ENCODE data around the gene SPATC1L.
A peak's percentile ranks its signal among the peaks of the same experiment; 100 is the strongest.

Gene SPATC1L

GRCh38 chr21:46215436-46216131 is 31.3 kb upstream of the SPATC1L start:
- DNase-seq (ENCODE audit: low read depth): no peak

DNA sequence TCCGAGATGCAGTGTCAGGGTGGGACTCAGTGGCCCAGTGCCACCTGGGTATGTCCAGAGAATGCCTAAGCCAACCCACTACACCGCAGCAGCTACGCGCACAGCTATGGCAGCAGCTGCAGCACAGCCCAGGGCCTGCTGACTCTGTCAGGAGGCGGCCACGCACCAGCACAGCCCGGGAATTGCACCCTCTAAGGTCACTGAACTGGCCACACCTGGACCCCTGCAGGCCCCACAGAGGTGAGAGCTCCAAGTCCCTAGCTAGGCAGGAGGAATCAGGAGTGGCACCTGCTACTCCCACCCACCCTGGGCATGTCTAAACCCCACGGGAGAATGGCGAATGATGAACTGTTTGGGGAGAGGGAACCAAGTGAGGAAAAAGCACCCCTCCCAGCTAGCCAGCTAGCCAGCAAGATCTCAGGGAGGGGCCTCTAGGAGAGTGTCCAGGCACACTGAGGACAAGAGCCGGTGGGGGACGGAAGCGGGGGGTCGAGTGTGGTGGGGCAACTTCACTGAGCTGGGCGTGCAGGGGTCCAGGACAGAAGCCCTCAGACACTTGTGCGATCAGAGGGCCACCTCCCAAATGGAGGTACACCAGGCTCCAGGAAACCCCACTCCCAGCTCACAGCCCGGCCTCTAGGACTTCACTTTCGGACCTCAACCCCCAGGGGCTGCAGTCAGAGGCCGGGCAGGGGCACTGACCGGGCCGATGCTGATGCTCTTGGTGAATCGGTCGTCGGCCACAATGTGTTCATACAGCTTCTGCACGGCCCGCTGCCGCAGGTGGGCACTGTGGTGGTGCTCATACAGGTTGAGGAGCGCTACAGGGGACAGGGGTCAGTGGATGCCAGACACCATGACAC is 30.4 kb upstream of the SPATC1L start:
- no peak for DNase-seq (ENCODE audit: low read depth)

- no peak for DNase-seq (ENCODE audit: low read depth)
These were observed 29.5 kb upstream of the SPATC1L start for GRCh38 chr21:46213620-46214286.

GRCh38 chr21:46212721-46213484 is 28.6 kb upstream of the SPATC1L start:
- no peak for DNase-seq (ENCODE audit: low read depth)

DNA sequence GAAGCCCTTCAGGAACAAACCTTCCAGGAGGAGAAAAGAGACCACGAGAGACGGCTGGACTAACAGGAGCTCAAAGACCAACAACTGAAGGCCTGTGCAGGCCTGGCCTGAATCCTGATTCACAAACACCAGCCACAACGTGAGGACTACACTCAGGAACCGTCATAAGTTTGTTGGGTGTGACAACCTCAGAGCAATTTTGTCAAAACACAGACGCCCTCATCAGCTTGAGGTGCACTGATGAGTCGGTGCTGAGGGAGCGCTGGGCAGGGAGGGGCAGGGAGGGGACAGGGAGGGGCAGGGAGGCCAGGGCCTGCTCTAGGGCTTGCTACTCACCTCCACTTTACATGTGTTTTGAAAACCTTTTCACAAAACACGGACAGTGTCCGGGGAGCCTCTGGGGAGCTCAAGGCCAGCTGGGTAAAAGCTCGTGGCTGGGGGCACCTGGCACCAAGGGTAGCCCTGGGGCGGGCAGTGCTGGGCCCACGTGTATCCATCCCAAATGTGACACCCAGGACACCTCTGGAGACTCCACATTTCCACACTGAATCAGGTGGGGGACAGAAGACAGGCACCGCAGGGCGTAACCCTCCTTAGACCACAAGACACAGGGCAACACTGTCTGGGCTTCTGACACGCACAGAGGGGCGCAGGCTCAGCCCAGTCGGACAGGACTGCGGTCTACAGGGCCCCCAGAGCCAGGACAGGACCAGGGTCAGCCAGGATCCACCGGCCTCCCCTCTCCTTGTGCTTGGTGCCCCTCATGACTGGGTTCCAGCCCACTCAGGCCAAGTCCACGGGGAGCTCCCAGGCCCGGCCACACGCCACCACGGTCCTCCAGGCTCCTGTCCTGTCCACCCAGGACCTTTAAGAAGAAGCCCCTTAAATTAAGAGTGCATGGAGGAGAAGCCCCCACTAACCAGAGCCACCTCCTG is 27.8 kb upstream of the SPATC1L start:
- peak; percentile 27 for DNase-seq (ENCODE audit: low read depth)

DNA sequence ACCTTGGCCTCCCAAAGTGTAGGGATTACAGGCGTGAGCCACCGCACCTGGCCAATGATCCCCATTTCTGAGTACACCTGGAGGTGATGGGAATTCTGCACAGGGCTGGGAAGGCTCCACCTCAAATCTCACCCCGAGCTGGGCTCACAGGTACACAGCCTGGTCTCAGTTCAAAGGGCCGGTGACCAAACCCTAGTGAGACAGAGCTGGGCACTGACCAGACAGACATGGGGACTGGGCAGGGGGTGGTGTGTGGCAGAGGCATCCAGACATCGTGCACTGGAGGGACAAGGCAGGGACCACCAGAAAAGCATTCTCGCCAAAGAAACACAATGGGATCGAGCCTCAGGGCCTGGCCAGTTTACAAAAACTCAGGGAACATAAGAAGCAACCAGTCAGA is 27.1 kb upstream of the SPATC1L start:
- DNase-seq (ENCODE audit: low read depth): no peak

GRCh38 chr21:46210378-46211136 is 26.3 kb upstream of the SPATC1L start:
- DNase-seq (ENCODE audit: low read depth): no peak

DNA sequence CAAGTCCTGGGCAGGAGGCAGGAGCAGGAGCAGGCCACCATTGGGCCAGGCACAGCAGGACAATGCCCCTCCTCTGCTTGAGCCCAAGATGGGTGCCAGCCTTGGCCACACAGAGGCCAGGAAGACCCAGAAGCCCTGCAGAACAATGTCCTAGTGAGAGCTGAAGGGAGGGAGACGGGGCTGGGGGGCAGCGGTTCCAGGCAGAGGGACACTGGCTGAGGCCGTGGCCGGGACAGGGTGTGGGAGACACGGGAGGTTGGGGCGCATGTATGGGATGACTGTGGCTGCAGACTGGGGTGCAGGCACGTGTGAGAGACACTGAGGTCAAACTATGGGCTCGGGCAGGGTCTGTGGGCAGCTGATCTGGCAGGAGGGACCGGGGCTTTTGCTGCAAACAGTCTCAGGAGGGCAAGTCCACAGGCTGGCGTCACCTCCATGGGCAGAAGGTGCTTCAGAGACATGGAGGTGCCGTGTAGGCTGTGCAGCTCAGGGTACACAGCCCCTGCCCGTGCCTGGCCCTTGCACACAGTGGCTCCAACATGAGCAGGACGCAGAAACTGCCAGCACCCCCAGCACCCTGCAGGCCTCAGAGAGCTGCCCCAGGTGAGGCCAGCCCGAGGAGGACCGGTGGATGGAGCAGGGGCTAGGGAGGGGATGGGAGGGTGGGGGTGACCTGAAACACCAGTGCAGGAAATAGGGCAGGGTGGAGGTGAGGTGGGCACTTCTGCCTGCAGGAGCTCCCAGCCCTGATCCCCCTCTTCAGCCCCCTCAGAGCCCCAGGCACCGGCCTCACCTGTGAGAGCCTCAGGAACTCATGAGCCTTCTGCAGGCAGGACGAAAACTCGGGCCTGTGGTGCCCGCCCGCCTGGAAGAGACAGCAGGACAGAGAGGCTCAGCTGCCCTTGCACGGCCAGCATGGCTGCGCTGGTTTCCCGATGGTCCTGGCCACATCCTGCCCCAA is 24.8 kb upstream of the SPATC1L start:
- DNase-seq (ENCODE audit: low read depth): no peak

GRCh38 chr21:46207920-46208591 is 23.8 kb upstream of the SPATC1L start:
- no peak for DNase-seq (ENCODE audit: low read depth)

DNA sequence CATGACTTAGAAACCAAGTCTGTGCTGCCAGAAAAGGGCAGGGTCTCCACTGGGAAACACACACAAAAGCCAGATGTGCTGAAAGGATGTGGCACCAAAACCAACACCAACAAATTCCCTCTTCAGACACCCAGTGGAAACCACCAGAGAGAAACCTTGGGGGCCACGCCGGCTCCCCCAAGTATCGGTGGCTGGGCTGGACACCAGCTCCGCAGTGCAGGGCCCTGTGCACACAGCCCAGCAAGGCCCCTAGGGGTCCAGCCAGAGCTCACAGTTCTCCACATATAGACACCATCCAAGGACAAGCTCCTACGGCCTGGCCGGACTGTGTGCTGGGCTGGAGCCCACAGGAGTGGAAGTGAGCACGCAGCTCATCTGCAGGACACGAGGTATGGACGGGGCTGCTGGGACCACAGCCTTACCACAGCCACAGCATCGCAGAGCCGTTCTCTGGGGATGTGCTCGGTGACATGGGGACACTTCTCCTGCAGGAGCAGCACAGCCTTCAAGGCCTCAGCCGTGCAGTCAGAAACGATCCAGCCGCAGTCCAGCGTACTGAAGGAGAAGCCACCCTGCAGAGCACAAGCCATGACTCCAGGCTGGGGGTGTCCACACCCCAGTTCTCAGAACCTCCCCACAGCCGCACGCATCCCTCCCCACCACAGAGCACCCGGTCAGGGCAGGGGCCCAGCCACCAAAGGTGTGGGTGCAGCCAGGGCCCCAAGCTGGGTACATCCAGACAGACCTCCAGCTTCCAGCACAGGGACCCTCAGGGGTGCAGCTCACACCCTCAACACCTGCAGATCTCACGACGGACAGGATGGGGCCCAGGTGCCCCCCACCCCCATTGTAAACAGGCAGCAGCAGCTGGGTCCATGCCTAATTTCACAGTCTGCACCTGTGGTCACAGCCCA is 23.0 kb upstream of the SPATC1L start:
- no peak for DNase-seq (ENCODE audit: low read depth)

DNA sequence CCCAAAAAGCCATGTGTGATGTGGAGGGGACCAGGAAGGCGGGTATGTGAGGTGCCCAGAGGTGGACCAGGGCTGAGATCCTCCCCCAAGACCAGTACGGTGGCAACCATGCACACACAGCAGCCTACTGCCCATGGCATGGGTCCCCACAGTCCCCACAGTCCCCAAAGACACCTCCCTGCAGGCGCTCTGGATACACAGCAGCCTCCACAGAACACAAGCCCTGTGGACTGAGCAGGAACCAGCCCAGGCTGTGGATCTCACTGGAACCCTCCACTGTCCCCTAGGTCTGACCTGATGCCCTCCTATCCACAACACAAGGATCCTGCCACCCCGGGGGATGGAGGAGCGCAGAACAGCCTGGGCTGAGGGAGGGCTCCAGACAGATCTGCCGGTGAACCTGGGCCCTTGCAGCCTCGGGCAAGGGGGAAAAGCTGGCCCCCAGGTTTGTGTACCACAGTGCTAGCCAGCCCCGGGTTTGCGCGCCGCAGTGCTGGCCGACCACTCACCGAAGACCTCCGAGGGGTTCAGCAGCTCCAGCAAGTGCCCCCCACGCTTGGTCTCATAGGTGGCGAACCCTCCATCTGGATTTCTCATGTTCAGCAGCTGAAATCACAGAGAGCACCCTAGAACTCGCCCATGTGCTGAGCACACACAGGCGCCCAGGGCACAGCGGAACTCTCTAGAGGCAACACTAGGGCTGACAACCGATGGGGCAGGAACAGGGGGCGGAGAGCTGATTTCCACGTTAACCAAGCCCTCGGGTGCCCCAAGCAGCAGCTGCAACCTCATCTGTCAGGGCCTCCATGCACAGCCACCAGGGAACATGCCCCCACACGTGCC is 22.1 kb upstream of the SPATC1L start:
- DNase-seq (ENCODE audit: low read depth): no peak

GRCh38 chr21:46205766-46206162 is 21.5 kb upstream of the SPATC1L start:
- DNase-seq (ENCODE audit: low read depth): no peak

DNA sequence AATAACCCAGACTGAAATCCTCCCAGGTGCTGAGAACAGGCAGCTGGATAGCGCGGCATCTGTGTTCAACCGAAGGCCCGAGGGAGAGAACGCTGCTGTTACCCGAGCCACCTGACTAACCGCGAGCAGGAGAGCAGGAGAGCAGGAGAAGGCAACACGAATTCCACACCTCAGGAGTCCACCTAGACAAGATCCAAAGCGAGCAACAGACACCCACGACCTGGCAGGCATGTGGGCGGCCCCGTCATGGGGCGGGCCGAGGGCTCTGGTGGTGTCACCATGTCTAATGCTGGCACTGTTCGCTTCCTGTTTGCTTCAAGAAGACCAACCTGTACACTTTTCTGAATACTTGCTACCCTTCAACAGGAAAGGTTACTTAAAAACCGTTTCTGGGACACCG is 20.9 kb upstream of the SPATC1L start:
- no peak for DNase-seq (ENCODE audit: low read depth)

- DNase-seq (ENCODE audit: low read depth): no peak
These were observed 18.9 kb upstream of the SPATC1L start for GRCh38 chr21:46203203-46203600.

GRCh38 chr21:46202592-46203202 is 18.4 kb upstream of the SPATC1L start:
- no peak for DNase-seq (ENCODE audit: low read depth)
